CD4-positive, alpha-beta T cell (primary cell): ENCODE measurements around the gene PLCD3. TPM values are rescaled to one million over a fixed set of nuclear protein-coding genes. Genes with fewer than 3 reads are reported as not detected.

ENCODE experiments used
- ATAC-seq: fragments of 200-7000 bp; cut with Tn5 transposase; one replicate; pipeline ENCODE4 v1.10.0; 2022; ENCODE audit warnings: mild to moderate bottlenecking; ENCODE audit not compliant: poor library complexity
- CTCF ChIA-PET: fragments of 350-600 bp; sonication (Branson Sonifier 250); formaldehyde crosslinking; loops from one replicate; lab custom pipeline; 2021; ENCODE audit warnings: antibody characterized with exemption, inconsistent platforms; lab: Charles Lee
- POLR2A ChIA-PET: fragments of 350-600 bp; sonication (Branson Sonifier 250); formaldehyde crosslinking; loops from one replicate; lab custom pipeline; 2021; ENCODE audit warnings: antibody characterized with exemption, inconsistent platforms; lab: Charles Lee
- DNase-seq, 14 experiments: peaks; one replicate each; pipeline ENCODE4 v3.0.0-alpha.2; 2013 to 2020; ENCODE audit warnings: mixed read lengths in 2 of 14
- H3K27ac ChIP-seq, 2 donors: one replicate each; pipeline versions ENCODE4 v1.5.1 to v1.7.0; 2013; ENCODE audit warnings: low read length in 2 of 2, low read depth in 1 of 2, mild to moderate bottlenecking in 1 of 2
- H3K27me3 ChIP-seq, 2 experiments: 1 replicate in 1 of 2; 2 replicates in 1 of 2; pipeline versions ENCODE4 v1.6.1 to v1.7.0; 2013; ENCODE audit warnings: low read length in 2 of 2, control low read depth in 1 of 2, mild to moderate bottlenecking in 1 of 2, moderate library complexity in 1 of 2; ENCODE audit not compliant: insufficient read depth in 2 of 2, control insufficient read depth in 1 of 2
- H3K36me3 ChIP-seq: one replicate; pipeline ENCODE4 v1.6.1; 2013; ENCODE audit warnings: low read length, control low read depth; ENCODE audit not compliant: insufficient read depth
- H3K4me1 ChIP-seq: one replicate; pipeline ENCODE4 v1.6.1; 2013; ENCODE audit warnings: low read length, control low read depth; ENCODE audit not compliant: insufficient read depth
- H3K4me3 ChIP-seq: one replicate; pipeline ENCODE4 v1.5.1; 2013; ENCODE audit warnings: mild to moderate bottlenecking, low read length, moderate library complexity
- H3K9me3 ChIP-seq, 2 experiments: 1 replicate in 1 of 2; 2 replicates in 1 of 2; pipeline versions ENCODE4 v1.6.1 to v1.7.0; 2013; ENCODE audit warnings: low read length in 2 of 2, mild to moderate bottlenecking in 2 of 2, control low read depth in 1 of 2, moderate library complexity in 1 of 2; ENCODE audit not compliant: control insufficient read depth in 1 of 2, insufficient read depth in 1 of 2
- H3K27ac Mint-ChIP-seq: one replicate; pipeline ENCODE4 v1.8.0; 2020; ENCODE audit warnings: mixed read lengths
- H3K27me3 Mint-ChIP-seq: one replicate; pipeline ENCODE4 v1.8.0; 2021; ENCODE audit warnings: mixed read lengths
- H3K36me3 Mint-ChIP-seq: one replicate; pipeline ENCODE4 v1.8.0; 2021; ENCODE audit warnings: low read depth, mixed read lengths
- H3K4me1 Mint-ChIP-seq: one replicate; pipeline ENCODE4 v1.8.0; 2021; ENCODE audit warnings: low read depth, mixed read lengths
- H3K4me3 Mint-ChIP-seq: one replicate; pipeline ENCODE4 v1.8.0; 2020; ENCODE audit warnings: mild to moderate bottlenecking, mixed read lengths
- H3K9me3 Mint-ChIP-seq: one replicate; pipeline ENCODE4 v1.8.0; 2020; ENCODE audit warnings: mixed read lengths
- intact Hi-C, 2 experiments: fragments of 100-400 bp; cut with DNase I in 1 of 2; cut with micrococcal nuclease in 1 of 2; formaldehyde crosslinking; loops; one replicate each; pipeline versions ENCODE4 v1.15.1 to v1.9.0; 2023 to 2025; cut with DNase I, micrococcal nuclease
- microRNA-seq: library from miRNA; unstranded; fragments of <30 nt; microRNA quantifications from one replicate; pipeline ENCODE4 v1.2.0, GENCODE V29; 2021; ENCODE audit warnings: borderline microRNAs expressed, borderline replicate concordance
- total RNA-seq, 174 experiments: library from RNA in 2 of 174; stranded (reverse) in 2 of 174; gene quantifications; one replicate each; pipeline ENCODE4 v1.2.3 and lab custom pipeline; 2021 to 2026
- TF ChIP-seq, protein P1 (sequence below): fragments of 200-600 bp; IDR thresholded peaks from one replicate; pipeline ENCODE4 v1.8.0; 2022; ENCODE audit warnings: antibody characterized with exemption, mild to moderate bottlenecking

Gene PLCD3
- total RNA-seq, 2 experiments from 2014 or later = 1.8 to 2.4 TPM

- Mint-ChIP-seq H3K36me3 (peaks cover 9% of the 10 kb centered on the region), H3K4me1 (peaks cover 57% of the 10 kb centered on the region), H3K27ac (peak overlapping the region; percentile 92), H3K9me3 (no peaks in the 10 kb centered on the region), H3K4me3 (peak overlapping the region; percentile 100), H3K27me3 (no peaks in the 10 kb centered on the region)
- peak overlapping the region; percentile 76 to 87 for H3K27ac ChIP-seq
- intact Hi-C loops = loop anchor here in 1 of 2 experiments (1.0 to 5.0 kb wide), 4 partner anchors 8 to 257 kb away; partner anchors contain the start of genes HEXIM1, HEXIM2 and MAP3K14
- ChIA-PET POLR2A (interaction anchor here (1.0 to 2.8 kb wide), 16 partner anchors 9 to 370 kb away, joined by 3 to 87 read pairs (median 6); partner anchors contain the start of genes ACBD4, CCDC43, DCAKD and HEXIM1), CTCF (interaction anchor here (1.0 to 1.3 kb wide), 3 partner anchors 10 to 75 kb away, joined by 5 to 6 read pairs (median 5); partner anchors contain the start of gene ACBD4)
- H3K4me1 ChIP-seq = peaks cover 47% of the 10 kb centered on the region
- ATAC-seq (no peak), DNase-seq (no peak)
- no peaks in the 10 kb centered on the region for H3K27me3 ChIP-seq
- no peaks in the 10 kb centered on the region for H3K9me3 ChIP-seq
- H3K36me3 ChIP-seq = peaks cover 9% of the 10 kb centered on the region
- TF ChIP-seq, protein P1, sequence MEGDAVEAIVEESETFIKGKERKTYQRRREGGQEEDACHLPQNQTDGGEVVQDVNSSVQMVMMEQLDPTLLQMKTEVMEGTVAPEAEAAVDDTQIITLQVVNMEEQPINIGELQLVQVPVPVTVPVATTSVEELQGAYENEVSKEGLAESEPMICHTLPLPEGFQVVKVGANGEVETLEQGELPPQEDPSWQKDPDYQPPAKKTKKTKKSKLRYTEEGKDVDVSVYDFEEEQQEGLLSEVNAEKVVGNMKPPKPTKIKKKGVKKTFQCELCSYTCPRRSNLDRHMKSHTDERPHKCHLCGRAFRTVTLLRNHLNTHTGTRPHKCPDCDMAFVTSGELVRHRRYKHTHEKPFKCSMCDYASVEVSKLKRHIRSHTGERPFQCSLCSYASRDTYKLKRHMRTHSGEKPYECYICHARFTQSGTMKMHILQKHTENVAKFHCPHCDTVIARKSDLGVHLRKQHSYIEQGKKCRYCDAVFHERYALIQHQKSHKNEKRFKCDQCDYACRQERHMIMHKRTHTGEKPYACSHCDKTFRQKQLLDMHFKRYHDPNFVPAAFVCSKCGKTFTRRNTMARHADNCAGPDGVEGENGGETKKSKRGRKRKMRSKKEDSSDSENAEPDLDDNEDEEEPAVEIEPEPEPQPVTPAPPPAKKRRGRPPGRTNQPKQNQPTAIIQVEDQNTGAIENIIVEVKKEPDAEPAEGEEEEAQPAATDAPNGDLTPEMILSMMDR = no peak
- H3K4me3 ChIP-seq = peak overlapping the region; percentile 72
Observed at GRCh38 chr17:45060382-45060796, 71.9 kb downstream of the PLCD3 start.

Small RNAs within 50 kb of the gene (microRNA-seq; reads per million reads assigned to microRNA genes)
- not detected for gene MIR6784

Other genes starting within 250 kb of the PLCD3 start
- 100 to 1,000 TPM; 105 to 112 TPM for gene EFTUD2, start 233.1 kb downstream of the PLCD3 start, total RNA-seq
- gene GFAP, start 217.0 kb downstream of the PLCD3 start, total RNA-seq = not detected
- gene KIF18B, start 184.7 kb downstream of the PLCD3 start, total RNA-seq = under 1 TPM; 0.05 to 0.08 TPM
- not detected for gene C1QL1, start 164.2 kb downstream of the PLCD3 start, total RNA-seq
- 10 to 100 TPM; 11.6 to 12.2 TPM for gene DCAKD, start 80.9 kb downstream of the PLCD3 start, total RNA-seq
- 10 to 100 TPM; 61.1 to 62.2 TPM for gene NMT1, start 71.2 kb downstream of the PLCD3 start, total RNA-seq
- gene ACBD4, start 3.2 kb upstream of the PLCD3 start, total RNA-seq = 10 to 100 TPM; 24.8 to 26.3 TPM
- 10 to 100 TPM; 50.5 to 50.9 TPM for gene HEXIM1, start 16.0 kb upstream of the PLCD3 start, total RNA-seq
- 1 to 10 TPM; 1.3 to 1.5 TPM for gene HEXIM2, start 29.4 kb upstream of the PLCD3 start, total RNA-seq
- gene FMNL1, start 89.4 kb upstream of the PLCD3 start, total RNA-seq = 100 to 1,000 TPM; 378 to 387 TPM
- under 1 TPM; 0.20 to 0.27 TPM for gene SPATA32, start 129.6 kb upstream of the PLCD3 start, total RNA-seq
- 10 to 100 TPM; 41.4 to 46.5 TPM for gene MAP3K14, start 184.5 kb upstream of the PLCD3 start, total RNA-seq